Stimulated activated memory B cell treated with anti-CD40 and anti-IgM and Interleukin-4, amounts not matched to agents 10 μg/mL and 1 μg/mL and 100 μg/mL, for 72 hours (primary cell): ENCODE results near the gene OTUD5.
A peak's percentile ranks its signal among the peaks of the same experiment; 100 is the strongest.

ENCODE experiments used
- ATAC-seq: fragments of 150-1000 bp; cut with Tn5 transposase; 2 replicates; pipeline ENCODE4 v1.10.0; 2021
- H3K27ac Mint-ChIP-seq: one replicate; pipeline ENCODE4 v1.8.0; 2022; ENCODE audit warnings: mild to moderate bottlenecking, mixed read lengths
- H3K27me3 Mint-ChIP-seq: one replicate; pipeline ENCODE4 v1.8.0; 2022; ENCODE audit warnings: mixed read lengths
- H3K36me3 Mint-ChIP-seq: one replicate; pipeline ENCODE4 v1.8.0; 2022; ENCODE audit warnings: mixed read lengths
- H3K4me1 Mint-ChIP-seq: one replicate; pipeline ENCODE4 v1.8.0; 2022; ENCODE audit warnings: mixed read lengths
- H3K4me3 Mint-ChIP-seq: one replicate; pipeline ENCODE4 v1.8.0; 2022; ENCODE audit warnings: mild to moderate bottlenecking, moderate library complexity, mixed read lengths
- H3K9me3 Mint-ChIP-seq: one replicate; pipeline ENCODE4 v1.8.0; 2022; ENCODE audit warnings: mixed read lengths

OTUD5 gene

GRCh38 chrX:48913605-48914366, 43.6 kb downstream of the OTUD5 start:
- peak overlapping the region; percentile 59 for H3K4me3 Mint-ChIP-seq
- no peak for ATAC-seq
- peak overlapping the region; percentile 14 for H3K27ac Mint-ChIP-seq
- H3K36me3 Mint-ChIP-seq = peaks cover 43% of the 10 kb centered on the region
- no peaks in the 10 kb centered on the region for H3K27me3 Mint-ChIP-seq
- no peaks in the 10 kb centered on the region for H3K9me3 Mint-ChIP-seq
- peaks cover 43% of the 10 kb centered on the region for H3K4me1 Mint-ChIP-seq

GRCh38 chrX:48911412-48912182, 45.8 kb downstream of the OTUD5 start, which contains the start of gene SLC35A2:
Gene SLC35A2, minus strand, starts transcription at chrX:48911646. Its CDS starts 10 bp downstream, at chrX:48911636.
- Mint-ChIP-seq H3K36me3 (peaks cover 25% of the 10 kb centered on the region), H3K4me3 (peak within 1 kb of the TSS; percentile 89), H3K27me3 (no peaks in the 10 kb centered on the region)

GRCh38 chrX:48910926-48911411, 46.4 kb downstream of the OTUD5 start:
- Mint-ChIP-seq H3K27ac (peak overlapping the region; percentile 91), H3K4me3 (peak overlapping the region; percentile 89), H3K4me1 (peaks cover 34% of the 10 kb centered on the region), H3K36me3 (peaks cover 25% of the 10 kb centered on the region), H3K9me3 (no peaks in the 10 kb centered on the region), H3K27me3 (no peaks in the 10 kb centered on the region)
- ATAC-seq = no peak

More at GRCh38 chrX:48911412-48912182, 45.8 kb downstream of the OTUD5 start, which contains the start of gene SLC35A2:
- H3K27ac Mint-ChIP-seq = peak within 1 kb of the TSS; percentile 91
- peaks cover 35% of the 10 kb centered on the region for H3K4me1 Mint-ChIP-seq
- H3K9me3 Mint-ChIP-seq = no peaks in the 10 kb centered on the region
- peak; percentile 96 for ATAC-seq

GRCh38 chrX:48909703-48910294, 47.6 kb downstream of the OTUD5 start:
- peaks cover 34% of the 10 kb centered on the region for H3K4me1 Mint-ChIP-seq
- H3K9me3 Mint-ChIP-seq = no peaks in the 10 kb centered on the region
- no peak overlapping the region for H3K4me3 Mint-ChIP-seq
- ATAC-seq = no peak
- peaks cover 19% of the 10 kb centered on the region for H3K36me3 Mint-ChIP-seq
- H3K27ac Mint-ChIP-seq = no peak overlapping the region
- no peaks in the 10 kb centered on the region for H3K27me3 Mint-ChIP-seq

- H3K27ac Mint-ChIP-seq = no peak overlapping the region
- H3K27me3 Mint-ChIP-seq = no peaks in the 10 kb centered on the region
- H3K9me3 Mint-ChIP-seq = no peaks in the 10 kb centered on the region
- peaks cover 15% of the 10 kb centered on the region for H3K36me3 Mint-ChIP-seq
- no peak for ATAC-seq
- H3K4me1 Mint-ChIP-seq = peaks cover 23% of the 10 kb centered on the region
- no peak overlapping the region for H3K4me3 Mint-ChIP-seq
These were observed 48.8 kb downstream of the OTUD5 start for GRCh38 chrX:48908600-48908999.

- no peaks in the 10 kb centered on the region for H3K27me3 Mint-ChIP-seq
- no peaks in the 10 kb centered on the region for H3K9me3 Mint-ChIP-seq
- no peak for ATAC-seq
- no peak overlapping the region for H3K4me3 Mint-ChIP-seq
- peaks cover 14% of the 10 kb centered on the region for H3K36me3 Mint-ChIP-seq
- no peaks in the 10 kb centered on the region for H3K4me1 Mint-ChIP-seq
- H3K27ac Mint-ChIP-seq = no peak overlapping the region
These were observed 52.2 kb downstream of the OTUD5 start for GRCh38 chrX:48905090-48905790.

- no peaks in the 10 kb centered on the region for H3K9me3 Mint-ChIP-seq
- no peak overlapping the region for H3K4me3 Mint-ChIP-seq
- peaks cover 14% of the 10 kb centered on the region for H3K36me3 Mint-ChIP-seq
- no peaks in the 10 kb centered on the region for H3K4me1 Mint-ChIP-seq
- no peak overlapping the region for H3K27ac Mint-ChIP-seq
- no peaks in the 10 kb centered on the region for H3K27me3 Mint-ChIP-seq
- no peak for ATAC-seq
These were observed 52.8 kb downstream of the OTUD5 start for GRCh38 chrX:48904626-48905025.

- Mint-ChIP-seq H3K4me1 (no peaks in the 10 kb centered on the region), H3K9me3 (no peaks in the 10 kb centered on the region), H3K4me3 (no peak overlapping the region), H3K27ac (no peak overlapping the region), H3K36me3 (peaks cover 14% of the 10 kb centered on the region), H3K27me3 (no peaks in the 10 kb centered on the region)
- no peak for ATAC-seq
These were observed 53.2 kb downstream of the OTUD5 start for GRCh38 chrX:48904180-48904579.

GRCh38 chrX:48903290-48903689, 54.1 kb downstream of the OTUD5 start:
- Mint-ChIP-seq H3K27me3 (no peaks in the 10 kb centered on the region), H3K9me3 (no peaks in the 10 kb centered on the region), H3K4me3 (no peak overlapping the region), H3K27ac (no peak overlapping the region), H3K36me3 (peaks cover 14% of the 10 kb centered on the region), H3K4me1 (peaks cover under 1% of the 10 kb centered on the region)
- ATAC-seq = no peak

- H3K27me3 Mint-ChIP-seq = no peaks in the 10 kb centered on the region
- H3K27ac Mint-ChIP-seq = no peak overlapping the region
- H3K4me3 Mint-ChIP-seq = no peak overlapping the region
- ATAC-seq = no peak
- H3K36me3 Mint-ChIP-seq = peaks cover 14% of the 10 kb centered on the region
- no peaks in the 10 kb centered on the region for H3K9me3 Mint-ChIP-seq
- peaks cover 4% of the 10 kb centered on the region for H3K4me1 Mint-ChIP-seq
These were observed 54.6 kb downstream of the OTUD5 start for GRCh38 chrX:48902776-48903175.

- H3K4me1 Mint-ChIP-seq = peaks cover 4% of the 10 kb centered on the region
- peaks cover 14% of the 10 kb centered on the region for H3K36me3 Mint-ChIP-seq
- no peak overlapping the region for H3K27ac Mint-ChIP-seq
- H3K9me3 Mint-ChIP-seq = no peaks in the 10 kb centered on the region
- H3K27me3 Mint-ChIP-seq = no peaks in the 10 kb centered on the region
- no peak for ATAC-seq
- H3K4me3 Mint-ChIP-seq = no peak overlapping the region
These were observed 55.3 kb downstream of the OTUD5 start for GRCh38 chrX:48902135-48902534.

GRCh38 chrX:48901069-48901468, 56.3 kb downstream of the OTUD5 start:
- Mint-ChIP-seq H3K9me3 (no peaks in the 10 kb centered on the region), H3K27me3 (no peaks in the 10 kb centered on the region), H3K36me3 (peaks cover 14% of the 10 kb centered on the region), H3K27ac (no peak overlapping the region), H3K4me3 (no peak overlapping the region), H3K4me1 (peaks cover 11% of the 10 kb centered on the region)
- ATAC-seq = no peak

- ATAC-seq = no peak
- Mint-ChIP-seq H3K27ac (peak overlapping the region; percentile 84), H3K36me3 (peaks cover 12% of the 10 kb centered on the region), H3K4me3 (peak overlapping the region; percentile 36), H3K9me3 (no peaks in the 10 kb centered on the region), H3K27me3 (no peaks in the 10 kb centered on the region), H3K4me1 (peaks cover 20% of the 10 kb centered on the region)
These were observed 58.4 kb downstream of the OTUD5 start for GRCh38 chrX:48899078-48899410.

GRCh38 chrX:48897625-48898306, 59.6 kb downstream of the OTUD5 start, which contains the start of the genes PQBP1 and TIMM17B:
Gene PQBP1, plus strand, starts transcription at chrX:48897930. Its CDS starts 580 bp downstream, at chrX:48898510.
Gene TIMM17B, minus strand, starts transcription at chrX:48897768. Its CDS starts 19 bp downstream, at chrX:48897749.
- peaks cover 20% of the 10 kb centered on the region for H3K4me1 Mint-ChIP-seq
- H3K36me3 Mint-ChIP-seq = peaks cover 8% of the 10 kb centered on the region
- peak; percentile 96 for ATAC-seq

More at GRCh38 chrX:48897625-48898306, 59.6 kb downstream of the OTUD5 start, which contains the start of the genes PQBP1 and TIMM17B:
- Mint-ChIP-seq H3K9me3 (no peaks in the 10 kb centered on the region), H3K27ac (peak within 1 kb of the TSS; percentile 84), H3K4me3 (peak within 1 kb of the TSS; percentile 84), H3K27me3 (no peaks in the 10 kb centered on the region)
